GM21526 (cell line): Measurements from ENCODE around the gene FMN1.
"Not testable (repeated sequence)": the region's sequence is repeated elsewhere in the genome, so short reads cannot be mapped to it uniquely, and the experiment has no call there.

Source experiments
- ATAC-seq: cut with Tn5 transposase; IDR thresholded peaks from one replicate; pipeline ENCODE4 v1.9.1; 2021; ENCODE audit warnings: moderate library complexity; ENCODE audit not compliant: unreplicated experiment, low FRiP score

The FMN1 gene

GRCh38 chr15:33095641-33096040, 98.9 kb downstream of the FMN1 start:
- ATAC-seq = no peak

- ATAC-seq = no peak
These were observed 100.2 kb downstream of the FMN1 start for GRCh38 chr15:33094336-33094735.

- ATAC-seq = no peak
These were observed 101.3 kb downstream of the FMN1 start for GRCh38 chr15:33093222-33093621.

- no peak for ATAC-seq
These were observed 102.4 kb downstream of the FMN1 start for GRCh38 chr15:33091983-33092693.

GRCh38 chr15:33089878-33090757, 104.4 kb downstream of the FMN1 start:
- ATAC-seq = no peak

GRCh38 chr15:33089165-33089877, 105.2 kb downstream of the FMN1 start:
- ATAC-seq = no peak

GRCh38 chr15:33086500-33087121, 107.9 kb downstream of the FMN1 start:
- no peak for ATAC-seq

- ATAC-seq = no peak
These were observed 109.9 kb downstream of the FMN1 start for GRCh38 chr15:33084661-33085060.

GRCh38 chr15:33083232-33084081, 111.1 kb downstream of the FMN1 start:
- ATAC-seq = no peak

GRCh38 chr15:33080006-33080405, 114.5 kb downstream of the FMN1 start:
- no peak for ATAC-seq

- no peak for ATAC-seq
These were observed 115.9 kb downstream of the FMN1 start for GRCh38 chr15:33078607-33079006.

- no peak for ATAC-seq
These were observed 117.6 kb downstream of the FMN1 start for GRCh38 chr15:33076937-33077336.

- no peak for ATAC-seq
These were observed 119.6 kb downstream of the FMN1 start for GRCh38 chr15:33074942-33075341.

GRCh38 chr15:33074212-33074611, 120.3 kb downstream of the FMN1 start:
- ATAC-seq = no peak

- ATAC-seq = no peak
These were observed 123.1 kb downstream of the FMN1 start for GRCh38 chr15:33071451-33071850.

- ATAC-seq = not testable (repeated sequence)
These were observed 124.6 kb downstream of the FMN1 start for GRCh38 chr15:33069903-33070302.

- ATAC-seq = no peak
These were observed 125.4 kb downstream of the FMN1 start for GRCh38 chr15:33069161-33069560.

- no peak for ATAC-seq
These were observed 126.0 kb downstream of the FMN1 start for GRCh38 chr15:33068511-33068990.

GRCh38 chr15:33068007-33068481, 126.5 kb downstream of the FMN1 start:
- no peak for ATAC-seq

GRCh38 chr15:33067456-33067855, 127.1 kb downstream of the FMN1 start:
- no peak for ATAC-seq
